Panc1 (cell line): Measurements from ENCODE around the gene ZBTB45. TPM values are rescaled to one million over a fixed set of nuclear protein-coding genes. Genes with fewer than 3 reads are reported as not detected.
A peak's percentile ranks its signal among the peaks of the same experiment; 100 is the strongest.

Source experiments
- ATAC-seq: fragments of 200-7000 bp; cut with Tn5 transposase; 2 replicates; pipeline ENCODE4 v1.9.1; 2020; ENCODE audit warnings: mild to moderate bottlenecking, moderate library complexity
- BruUV-seq: library from RNA; stranded (reverse); fragments of 400-500 nt; replicated peaks from 2 replicates; lab custom pipeline; 2021; lab: Mats Ljungman, UMichigan
- CTCF ChIA-PET: fragments of 300-600 bp; sonication (Branson Sonifier 250); formaldehyde crosslinking; loops from one replicate; lab custom pipeline; 2022; ENCODE audit warnings: antibody characterized with exemption; lab: Charles Lee
- POLR2A ChIA-PET: fragments of 300-600 bp; sonication (Branson Sonifier 250); formaldehyde crosslinking; loops from one replicate; lab custom pipeline; 2022; ENCODE audit warnings: antibody characterized with exemption; lab: Charles Lee
- DNase-seq: peaks from one replicate; pipeline ENCODE4 v3.0.0-alpha.2; 2010; ENCODE audit warnings: low read depth, low spot score
- H3K27ac ChIP-seq: 2 replicates; pipeline ENCODE4 v1.5.1; 2011; ENCODE audit warnings: mild to moderate bottlenecking, low read length, inconsistent platforms
- H3K27me3 ChIP-seq: fragments of 200-500 bp; sonication (Bioruptor generic); 2 replicates; pipeline ENCODE4 v1.6.0; 2014; ENCODE audit warnings: low read length, inconsistent platforms; ENCODE audit not compliant: control insufficient read depth, insufficient read depth
- H3K36me3 ChIP-seq: fragments of 200-500 bp; sonication (Bioruptor generic); 2 replicates; pipeline ENCODE4 v1.5.1; 2014; ENCODE audit warnings: inconsistent platforms, mild to moderate bottlenecking, low read length, moderate library complexity; ENCODE audit not compliant: control insufficient read depth, insufficient read depth
- H3K4me1 ChIP-seq: 2 replicates; pipeline ENCODE4 v1.5.1; 2011; ENCODE audit warnings: inconsistent platforms, mild to moderate bottlenecking, low read length, moderate library complexity; ENCODE audit not compliant: control insufficient read depth, insufficient read depth
- H3K4me3 ChIP-seq, 2 experiments: 2 replicates each; pipeline ENCODE4 v1.5.1; 2011 to 2012; ENCODE audit warnings: low read depth in 2 of 2, low read length in 2 of 2, mild to moderate bottlenecking in 2 of 2, inconsistent platforms in 1 of 2, moderate library complexity in 1 of 2
- H3K9me3 ChIP-seq: fragments of 200-500 bp; sonication (Bioruptor generic); 2 replicates; pipeline ENCODE4 v1.5.1; 2014; ENCODE audit warnings: low read depth, mild to moderate bottlenecking, inconsistent platforms, low read length, moderate library complexity; ENCODE audit not compliant: control insufficient read depth, insufficient read depth
- POLR2AphosphoS5 ChIP-seq: IDR thresholded peaks from 2 replicates; pipeline ENCODE4 v1.6.1; 2012; ENCODE audit warnings: mild to moderate bottlenecking, low read depth, low read length, moderate library complexity
- SIN3A ChIP-seq: IDR thresholded peaks from 2 replicates; pipeline ENCODE4 v1.6.1; 2012; ENCODE audit warnings: low read depth, mild to moderate bottlenecking, low read length, moderate library complexity, borderline replicate concordance; ENCODE audit not compliant: insufficient read depth
- TCF7L2 ChIP-seq: IDR thresholded peaks from 2 replicates; pipeline ENCODE4 v1.6.1; 2011; ENCODE audit warnings: mild to moderate bottlenecking, low read depth, low read length, inconsistent platforms
- in situ Hi-C: cut with HindIII; loops from 2 replicates; pipeline ENCODE4 v1.10.0; 2016; ENCODE audit warnings: low sequenced_read_pairs, low pct_unique_long_range_greater_than_20kb
- intact Hi-C: fragments of 100-400 bp; cut with micrococcal nuclease; formaldehyde crosslinking; loops from one replicate; pipeline ENCODE4 v1.10.0; 2022; ENCODE audit not compliant: unreplicated experiment
- microRNA-seq: library from miRNA; unstranded; fragments of <30 nt; microRNA quantifications from one replicate; pipeline ENCODE4 v1.1.0, GENCODE V29; 2020; ENCODE audit not compliant: unreplicated experiment
- total RNA-seq: library from RNA; stranded (reverse); gene quantifications from one replicate; pipeline ENCODE4 v1.2.1, GENCODE V29; 2021; ENCODE audit not compliant: unreplicated experiment
- TF ChIP-seq, protein P1 (sequence below), 2 experiments: IDR thresholded peaks; 2 replicates each; pipeline ENCODE4 v1.6.1; 2011 to 2012; ENCODE audit warnings: low read depth in 2 of 2, control low read depth in 1 of 2, low read length in 1 of 2, mild to moderate bottlenecking in 1 of 2, moderate library complexity in 1 of 2; ENCODE audit not compliant: insufficient read depth in 1 of 2
- TF ChIP-seq, protein P2 (sequence below): fragments of 450-650 bp; IDR thresholded peaks from 2 replicates; pipeline ENCODE4 v1.5.1; 2017; ENCODE audit warnings: mild to moderate bottlenecking

The ZBTB45 gene
- total RNA-seq, 1 experiment from 2014 or later = 24.7 TPM

- Histone ChIP-seq H3K9me3 (no peaks in the 10 kb centered on the region), H3K27ac (peak overlapping the region; percentile 48; the same call in 1 of the 2 replicates), H3K27me3 (no peaks in the 10 kb centered on the region), H3K4me3 (peak overlapping the region; percentile 73 to 93), H3K4me1 (peaks cover 2% of the 10 kb centered on the region; the same call in 1 of the 2 replicates), H3K36me3 (no peaks in the 10 kb centered on the region)
- ChIA-PET CTCF (no interaction called here), POLR2A (interaction anchor here (0.7 kb wide), 2 partner anchors 10 to 18 kb away, joined by 3 read pairs; partner anchors contain the start of gene ZNF446)
- DNase-seq (no peak), ATAC-seq (peak; percentile 64)
- in situ Hi-C loops (no loop called here), intact Hi-C loops (no loop called here)
- no peak for TF ChIP-seq SIN3A
- TF ChIP-seq, protein P1, sequence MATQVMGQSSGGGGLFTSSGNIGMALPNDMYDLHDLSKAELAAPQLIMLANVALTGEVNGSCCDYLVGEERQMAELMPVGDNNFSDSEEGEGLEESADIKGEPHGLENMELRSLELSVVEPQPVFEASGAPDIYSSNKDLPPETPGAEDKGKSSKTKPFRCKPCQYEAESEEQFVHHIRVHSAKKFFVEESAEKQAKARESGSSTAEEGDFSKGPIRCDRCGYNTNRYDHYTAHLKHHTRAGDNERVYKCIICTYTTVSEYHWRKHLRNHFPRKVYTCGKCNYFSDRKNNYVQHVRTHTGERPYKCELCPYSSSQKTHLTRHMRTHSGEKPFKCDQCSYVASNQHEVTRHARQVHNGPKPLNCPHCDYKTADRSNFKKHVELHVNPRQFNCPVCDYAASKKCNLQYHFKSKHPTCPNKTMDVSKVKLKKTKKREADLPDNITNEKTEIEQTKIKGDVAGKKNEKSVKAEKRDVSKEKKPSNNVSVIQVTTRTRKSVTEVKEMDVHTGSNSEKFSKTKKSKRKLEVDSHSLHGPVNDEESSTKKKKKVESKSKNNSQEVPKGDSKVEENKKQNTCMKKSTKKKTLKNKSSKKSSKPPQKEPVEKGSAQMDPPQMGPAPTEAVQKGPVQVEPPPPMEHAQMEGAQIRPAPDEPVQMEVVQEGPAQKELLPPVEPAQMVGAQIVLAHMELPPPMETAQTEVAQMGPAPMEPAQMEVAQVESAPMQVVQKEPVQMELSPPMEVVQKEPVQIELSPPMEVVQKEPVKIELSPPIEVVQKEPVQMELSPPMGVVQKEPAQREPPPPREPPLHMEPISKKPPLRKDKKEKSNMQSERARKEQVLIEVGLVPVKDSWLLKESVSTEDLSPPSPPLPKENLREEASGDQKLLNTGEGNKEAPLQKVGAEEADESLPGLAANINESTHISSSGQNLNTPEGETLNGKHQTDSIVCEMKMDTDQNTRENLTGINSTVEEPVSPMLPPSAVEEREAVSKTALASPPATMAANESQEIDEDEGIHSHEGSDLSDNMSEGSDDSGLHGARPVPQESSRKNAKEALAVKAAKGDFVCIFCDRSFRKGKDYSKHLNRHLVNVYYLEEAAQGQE (IDR thresholded peaks at IDR 0.05; ENCODE audit: insufficient read depth in 1 of 2, low read depth in 2 of 2, low read length in 1 of 2) = no peak
- no peak for TF ChIP-seq TCF7L2
- no peak for TF ChIP-seq POLR2AphosphoS5
- TF ChIP-seq, protein P2, sequence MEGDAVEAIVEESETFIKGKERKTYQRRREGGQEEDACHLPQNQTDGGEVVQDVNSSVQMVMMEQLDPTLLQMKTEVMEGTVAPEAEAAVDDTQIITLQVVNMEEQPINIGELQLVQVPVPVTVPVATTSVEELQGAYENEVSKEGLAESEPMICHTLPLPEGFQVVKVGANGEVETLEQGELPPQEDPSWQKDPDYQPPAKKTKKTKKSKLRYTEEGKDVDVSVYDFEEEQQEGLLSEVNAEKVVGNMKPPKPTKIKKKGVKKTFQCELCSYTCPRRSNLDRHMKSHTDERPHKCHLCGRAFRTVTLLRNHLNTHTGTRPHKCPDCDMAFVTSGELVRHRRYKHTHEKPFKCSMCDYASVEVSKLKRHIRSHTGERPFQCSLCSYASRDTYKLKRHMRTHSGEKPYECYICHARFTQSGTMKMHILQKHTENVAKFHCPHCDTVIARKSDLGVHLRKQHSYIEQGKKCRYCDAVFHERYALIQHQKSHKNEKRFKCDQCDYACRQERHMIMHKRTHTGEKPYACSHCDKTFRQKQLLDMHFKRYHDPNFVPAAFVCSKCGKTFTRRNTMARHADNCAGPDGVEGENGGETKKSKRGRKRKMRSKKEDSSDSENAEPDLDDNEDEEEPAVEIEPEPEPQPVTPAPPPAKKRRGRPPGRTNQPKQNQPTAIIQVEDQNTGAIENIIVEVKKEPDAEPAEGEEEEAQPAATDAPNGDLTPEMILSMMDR = no peak
- no TSS peak for BruUV-seq
Observed at GRCh38 chr19:58466089-58466759, 53.4 kb downstream of the ZBTB45 start.

Small RNA genes lying within 50 kb of the gene (microRNA-seq; reads per million reads assigned to microRNA genes)
- 2.2 reads per million for gene MIR6807

Other genes with a start within 250 kb of the ZBTB45 start
- gene ZNF8, start 240.9 kb downstream of the ZBTB45 start, total RNA-seq = 12.6 TPM
- 84.0 TPM for gene ERVK3-1, start 214.4 kb downstream of the ZBTB45 start, total RNA-seq
- 6.6 TPM for gene ZSCAN22, start 192.8 kb downstream of the ZBTB45 start, total RNA-seq
- 47.4 TPM for gene A1BG, start 166.3 kb downstream of the ZBTB45 start, total RNA-seq
- gene ZNF497, start 157.1 kb downstream of the ZBTB45 start, total RNA-seq = 1.9 TPM
- 1.6 TPM for gene ZNF837, start 138.8 kb downstream of the ZBTB45 start, total RNA-seq
- 1,487 TPM for gene RPS5, start 132.5 kb downstream of the ZBTB45 start, total RNA-seq
- gene RNF225, start 124.2 kb downstream of the ZBTB45 start, total RNA-seq = 1.6 TPM
- gene ZNF584, start 111.2 kb downstream of the ZBTB45 start, total RNA-seq = 29.0 TPM
- not detected for gene ZNF132, start 79.7 kb downstream of the ZBTB45 start, total RNA-seq
- gene ZNF324B, start 68.2 kb downstream of the ZBTB45 start, total RNA-seq = 7.8 TPM
- 12.8 TPM for gene ZNF324, start 52.7 kb downstream of the ZBTB45 start, total RNA-seq
- 20.7 TPM for gene ZNF446, start 43.5 kb downstream of the ZBTB45 start, total RNA-seq
- gene SLC27A5, start 7.8 kb downstream of the ZBTB45 start, total RNA-seq = 10.7 TPM
- 767 TPM for gene TRIM28, start 24.3 kb upstream of the ZBTB45 start, total RNA-seq
- gene CHMP2A, start 35.3 kb upstream of the ZBTB45 start, total RNA-seq = 191 TPM
- gene UBE2M, start 38.8 kb upstream of the ZBTB45 start, total RNA-seq = 189 TPM
- gene MZF1, start 53.5 kb upstream of the ZBTB45 start, total RNA-seq = 25.9 TPM